IMR-90 (cell line): ENCODE measurements around the gene KCNMA1. TPM values are rescaled to one million over a fixed set of nuclear protein-coding genes. Genes with fewer than 3 reads are reported as not detected.

ENCODE experiments used
- ATAC-seq: fragments of 200-7000 bp; cut with Tn5 transposase; 2 replicates; pipeline ENCODE4 v1.9.1; 2020; ENCODE audit warnings: low read depth, mild to moderate bottlenecking, moderate library complexity
- BruUV-seq: library from RNA; stranded (reverse); fragments of 400-500 nt; replicated peaks from 2 replicates; lab custom pipeline; 2021; lab: Mats Ljungman, UMichigan
- CTCF ChIA-PET: fragments of 300-600 bp; formaldehyde crosslinking; extraction: SDS; loops from one replicate; lab custom pipeline; 2021; ENCODE audit warnings: antibody characterized with exemption; lab: Yijun Ruan, JAX
- POLR2A ChIA-PET: fragments of 300-600 bp; sonication (Branson Sonifier 250); formaldehyde crosslinking; loops from one replicate; lab custom pipeline; 2022; ENCODE audit warnings: antibody characterized with exemption; ENCODE audit not compliant: unreplicated experiment; lab: Charles Lee
- DNase-seq: peaks from one replicate; pipeline ENCODE4 v3.0.0; 2013
- H2AFZ ChIP-seq: replicated peaks from 2 replicates; pipeline ENCODE3; 2013; ENCODE audit warnings: low read length, mild to moderate bottlenecking; ENCODE audit not compliant: poor library complexity
- H2AK5ac ChIP-seq: 2 replicates; pipeline ENCODE4 v1.6.1; 2013; ENCODE audit warnings: low read depth, low read length, inconsistent platforms
- H2AK9ac ChIP-seq: replicated peaks from 2 replicates; pipeline ENCODE3; 2013; ENCODE audit warnings: mild to moderate bottlenecking, low read depth, low read length, moderate library complexity; ENCODE audit not compliant: poor library complexity
- H2BK120ac ChIP-seq: 2 replicates; pipeline ENCODE4 v1.6.1; 2013; ENCODE audit warnings: low read depth, low read length, inconsistent platforms
- H2BK15ac ChIP-seq: 3 replicates; pipeline ENCODE4 v1.6.1; 2013; ENCODE audit warnings: low read depth, low read length, inconsistent platforms
- H2BK20ac ChIP-seq: 2 replicates; pipeline ENCODE4 v1.6.1; 2013; ENCODE audit warnings: low read depth, mild to moderate bottlenecking, inconsistent platforms, low read length, moderate library complexity
- H2BK5ac ChIP-seq: 2 replicates; pipeline ENCODE4 v1.6.1; 2013; ENCODE audit warnings: mild to moderate bottlenecking, low read depth, low read length, inconsistent platforms; ENCODE audit not compliant: poor library complexity, severe bottlenecking
- H3K14ac ChIP-seq: replicated peaks from 2 replicates; pipeline ENCODE4 v1.6.1; 2013; ENCODE audit warnings: low read depth, low read length, inconsistent platforms
- H3K18ac ChIP-seq: 2 replicates; pipeline ENCODE4 v1.6.1; 2013; ENCODE audit warnings: low read depth, low read length, control low read depth
- H3K23ac ChIP-seq: 2 replicates; pipeline ENCODE4 v1.6.1; 2013; ENCODE audit warnings: low read depth, low read length, inconsistent platforms
- H3K27ac ChIP-seq: 2 replicates; pipeline ENCODE4 v1.5.1; 2013; ENCODE audit warnings: mild to moderate bottlenecking, control low read depth, low read length; ENCODE audit not compliant: insufficient read depth
- H3K27me3 ChIP-seq: 2 replicates; pipeline ENCODE4 v1.6.1; 2013; ENCODE audit warnings: low read length; ENCODE audit not compliant: control insufficient read depth, insufficient read depth
- H3K36me3 ChIP-seq: 2 replicates; pipeline ENCODE4 v1.6.1; 2013; ENCODE audit warnings: low read length, mixed read lengths; ENCODE audit not compliant: control insufficient read depth, insufficient read depth
- H3K4ac ChIP-seq: 2 replicates; pipeline ENCODE4 v1.6.1; 2013; ENCODE audit warnings: low read depth, low read length, inconsistent platforms
- H3K4me1 ChIP-seq: 2 replicates; pipeline ENCODE4 v1.6.1; 2013; ENCODE audit warnings: low read length, mixed read lengths; ENCODE audit not compliant: control insufficient read depth, insufficient read depth
- H3K4me2 ChIP-seq: 2 replicates; pipeline ENCODE4 v1.6.1; 2013; ENCODE audit warnings: low read depth, mild to moderate bottlenecking, control low read depth, low read length, moderate library complexity
- H3K4me3 ChIP-seq: 2 replicates; pipeline ENCODE4 v1.5.1; 2013; ENCODE audit warnings: low read depth, mild to moderate bottlenecking, control low read depth, low read length, moderate library complexity; ENCODE audit not compliant: insufficient read depth
- H3K56ac ChIP-seq: 2 replicates; pipeline ENCODE4 v1.6.1; 2013; ENCODE audit warnings: low read length, inconsistent platforms; ENCODE audit not compliant: insufficient read depth; ENCODE audit errors: extremely low read depth
- H3K79me1 ChIP-seq, 2 experiments: 2 replicates each; pipeline ENCODE4 v1.6.1; 2013; ENCODE audit warnings: low read length in 2 of 2, inconsistent platforms in 1 of 2, low read depth in 1 of 2
- H3K9ac ChIP-seq: 2 replicates; pipeline ENCODE4 v1.6.1; 2013; ENCODE audit warnings: low read depth, low read length, control low read depth
- H3K9me1 ChIP-seq: 2 replicates; pipeline ENCODE4 v1.6.1; 2013; ENCODE audit warnings: low read length, inconsistent platforms; ENCODE audit not compliant: insufficient read depth
- H3K9me3 ChIP-seq: 2 replicates; pipeline ENCODE4 v1.6.1; 2013; ENCODE audit warnings: low read length; ENCODE audit not compliant: control insufficient read depth, insufficient read depth
- H4K20me1 ChIP-seq: 2 replicates; pipeline ENCODE4 v1.6.1; 2013; ENCODE audit warnings: low read length, inconsistent platforms; ENCODE audit not compliant: insufficient read depth
- H4K5ac ChIP-seq: 2 replicates; pipeline ENCODE4 v1.6.1; 2013; ENCODE audit warnings: mild to moderate bottlenecking, low read depth, low read length, control low read depth
- H4K8ac ChIP-seq, 2 experiments: 2 replicates each; pipeline ENCODE4 v1.6.1; 2013; ENCODE audit warnings: low read depth in 2 of 2, low read length in 2 of 2, control low read depth in 1 of 2, inconsistent platforms in 1 of 2
- H4K91ac ChIP-seq: 2 replicates; pipeline ENCODE4 v1.6.1; 2013; ENCODE audit warnings: low read depth, low read length, inconsistent platforms; ENCODE audit not compliant: insufficient read depth
- BHLHE40 ChIP-seq: fragments of 150-350 bp; IDR thresholded peaks from 2 replicates; pipeline ENCODE4 v1.6.1; 2016; ENCODE audit warnings: mild to moderate bottlenecking, low read depth, low read length
- CEBPB ChIP-seq: IDR thresholded peaks from 2 replicates; pipeline ENCODE4 v1.6.1; 2012; ENCODE audit warnings: low read depth, low read length, improper control_type of control experiment
- CHD1 ChIP-seq: IDR thresholded peaks from 2 replicates; pipeline ENCODE4 v1.6.1; 2012; ENCODE audit warnings: low read depth, low read length, improper control_type of control experiment
- ELK1 ChIP-seq: fragments of 150-350 bp; IDR thresholded peaks from 2 replicates; pipeline ENCODE4 v1.6.1; 2016; ENCODE audit warnings: low read depth, mild to moderate bottlenecking, low read length, moderate library complexity, borderline replicate concordance
- MAFK ChIP-seq: IDR thresholded peaks from 2 replicates; pipeline ENCODE4 v1.6.1; 2012; ENCODE audit warnings: low read depth, low read length, improper control_type of control experiment
- MAZ ChIP-seq: IDR thresholded peaks from 2 replicates; pipeline ENCODE4 v1.6.1; 2012; ENCODE audit warnings: low read depth, mild to moderate bottlenecking, low read length, improper control_type of control experiment, moderate library complexity, borderline replicate concordance
- MXI1 ChIP-seq: IDR thresholded peaks from 2 replicates; pipeline ENCODE4 v1.6.1; 2012; ENCODE audit warnings: low read depth, mild to moderate bottlenecking, low read length, moderate library complexity, borderline replicate concordance
- NFE2L2 ChIP-seq: fragments of 150-350 bp; IDR thresholded peaks from 2 replicates; pipeline ENCODE4 v1.6.1; 2016; ENCODE audit warnings: low read depth, mild to moderate bottlenecking, low read length
- RAD21 ChIP-seq: IDR thresholded peaks from 2 replicates; pipeline ENCODE4 v1.6.1; 2012; ENCODE audit warnings: low read length, improper control_type of control experiment
- RCOR1 ChIP-seq: IDR thresholded peaks from 2 replicates; pipeline ENCODE4 v1.6.1; 2012; ENCODE audit warnings: mild to moderate bottlenecking, low read length, improper control_type of control experiment; ENCODE audit not compliant: insufficient replicate concordance
- RFX5 ChIP-seq: IDR thresholded peaks from 2 replicates; pipeline ENCODE4 v1.8.0; 2012; ENCODE audit warnings: low read depth, mild to moderate bottlenecking, low read length, moderate library complexity
- USF2 ChIP-seq: fragments of 150-350 bp; IDR thresholded peaks from 2 replicates; pipeline ENCODE4 v1.6.1; 2017; ENCODE audit warnings: mild to moderate bottlenecking, antibody characterized with exemption, low read length, low read depth
- WGBS, 2 experiments: methylation state at CpG; one replicate each; pipeline versions ENCODE4 v1.1.5 to v1.1.7; 2013; ENCODE audit warnings: missing lambda C conversion rate in 2 of 2; ENCODE audit not compliant: insufficient read length in 1 of 2; ENCODE audit errors: extremely low coverage in 2 of 2; 5-methylcytosine and 5-hydroxymethylcytosine counted together
- dilution Hi-C: fragments of 300-500 bp; cut with HindIII; formaldehyde crosslinking; loops from one replicate; pipeline ENCODE4 v1.14.3; 2018; ENCODE audit warnings: low sequenced_read_pairs; ENCODE audit not compliant: unreplicated experiment
- in situ Hi-C: fragments of 300-500 bp; cut with MboI; formaldehyde crosslinking; loops from 3 replicates; pipeline ENCODE4 v1.14.3; 2019; ENCODE audit warnings: low sequenced_read_pairs, inconsistent platforms, mixed read lengths
- intact Hi-C: fragments of 100-400 bp; cut with micrococcal nuclease; formaldehyde crosslinking; loops from 2 replicates; pipeline ENCODE4 v1.10.0; 2022
- polyA plus RNA-seq, 3 experiments: library from polyadenylated mRNA; depleted of rRNA; stranded (reverse); fragments of >200 nt; gene quantifications; 2 replicates each; pipeline ENCODE4 v1.2.3, GENCODE V29; 2012; ENCODE audit warnings: low replicate concordance in 1 of 3
- total RNA-seq: library from RNA; depleted of rRNA; stranded (reverse); fragments of >200 nt; gene quantifications from 2 replicates; pipeline ENCODE4 v1.2.3, GENCODE V29; 2012

The KCNMA1 gene
- total and polyA plus RNA-seq, 2 of the 4 experiments (the other 2 are of a cell fraction): 25.6 to 29.6 TPM

DNA sequence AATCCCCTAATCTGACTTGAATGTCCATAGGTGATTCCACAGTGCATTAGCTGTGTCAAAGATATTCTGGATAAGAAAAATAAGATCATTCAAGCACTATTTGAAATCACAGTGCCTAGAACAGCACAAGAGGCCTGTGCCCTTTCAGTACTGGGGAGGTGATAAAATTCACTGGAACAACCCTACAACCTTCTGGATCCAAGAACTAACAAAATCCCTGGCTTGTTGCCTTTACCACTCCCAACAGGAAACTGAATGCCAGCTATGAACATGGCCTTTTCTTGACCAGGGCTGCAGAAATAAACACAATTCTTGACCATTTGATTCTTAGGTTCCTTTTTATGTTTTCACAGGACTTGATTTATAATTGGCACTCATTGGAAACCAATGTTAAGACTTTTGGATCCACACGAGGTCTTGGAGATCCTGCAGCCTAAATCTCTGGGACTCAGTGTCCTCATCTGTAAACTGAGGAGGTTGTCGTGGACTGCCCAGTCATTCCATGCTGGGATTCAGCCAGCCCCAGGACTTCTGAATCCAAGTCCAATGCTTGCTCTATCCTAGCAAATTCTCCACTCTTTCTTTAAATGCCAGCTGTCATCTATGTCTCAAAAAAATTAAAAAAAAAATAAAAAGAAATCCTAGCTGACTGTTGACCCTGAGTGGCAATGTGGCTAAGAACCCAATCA lies 624.7 kb downstream of the KCNMA1 start:
- H2AFZ ChIP-seq: no peak overlapping the region
- no peak overlapping the region for H2AK9ac ChIP-seq
- no peak overlapping the region for H4K8ac ChIP-seq
- no peak overlapping the region for H2BK15ac ChIP-seq
- no peaks in the 10 kb centered on the region for H4K20me1 ChIP-seq
- TF ChIP-seq CHD1 (no peak), BHLHE40 (no peak), MAZ (no peak), MXI1 (no peak), RAD21 (no peak), MAFK (no peak), CEBPB (no peak), ELK1 (no peak), RFX5 (no peak), RCOR1 (no peak), USF2 (no peak), NFE2L2 (no peak)
- H2BK5ac ChIP-seq: no peak overlapping the region
- ChIA-PET CTCF (no interaction called here), POLR2A (no interaction called here)
- ATAC-seq (no peak), DNase-seq (no peak)
- H3K9me3 ChIP-seq: no peaks in the 10 kb centered on the region
- no peaks in the 10 kb centered on the region; the same call in 1 of the 2 replicates for H3K36me3 ChIP-seq
- H4K5ac ChIP-seq: no peak overlapping the region
- BruUV-seq: no TSS peak
- H2BK120ac ChIP-seq: no peak overlapping the region
- H3K18ac ChIP-seq: no peak overlapping the region
- no peaks in the 10 kb centered on the region; the same call in 1 of the 2 replicates for H3K27me3 ChIP-seq
- no peak overlapping the region for H3K9ac ChIP-seq
- no peak overlapping the region for H3K27ac ChIP-seq
- no peak overlapping the region for H3K4me2 ChIP-seq
- H2AK5ac ChIP-seq: no peak overlapping the region
- WGBS, 2 experiments: no CpG with 5 or more reads among the region's 2 CpGs
- no peak overlapping the region for H2BK20ac ChIP-seq
- in situ Hi-C loops (no loop called here), intact Hi-C loops (no loop called here), dilution Hi-C loops (no loop called here)
- no peak overlapping the region for H3K14ac ChIP-seq
- no peak overlapping the region for H3K4me3 ChIP-seq
- H3K23ac ChIP-seq: no peak overlapping the region
- H4K91ac ChIP-seq: no peak overlapping the region
- no peak overlapping the region for H3K4ac ChIP-seq
- H3K79me1 ChIP-seq: no peaks in the 10 kb centered on the region
- no peaks in the 10 kb centered on the region; the same call in 1 of the 2 replicates for H3K9me1 ChIP-seq
- no peaks in the 10 kb centered on the region; the same call in 1 of the 2 replicates for H3K4me1 ChIP-seq
- no peak overlapping the region for H3K56ac ChIP-seq
